Endothelial cell of umbilical vein (primary cell): ENCODE data around the gene MRPS6. TPM values are rescaled to one million over a fixed set of nuclear protein-coding genes. Genes with fewer than 3 reads are reported as not detected.

ENCODE experiments used
- BruUV-seq: library from RNA; stranded (reverse); fragments of 400-500 nt; replicated peaks from 2 replicates; lab custom pipeline; 2021; lab: Mats Ljungman, UMichigan
- CTCF ChIA-PET: fragments of 300-600, 350-600 bp; sonication (Branson Sonifier 250); formaldehyde crosslinking; loops from one replicate; lab custom pipeline; 2021; ENCODE audit warnings: antibody characterized with exemption, inconsistent platforms; lab: Charles Lee
- POLR2A ChIA-PET: fragments of 300-600, 350-600 bp; sonication (Branson Sonifier 250); formaldehyde crosslinking; loops from one replicate; lab custom pipeline; 2021; ENCODE audit warnings: antibody characterized with exemption, inconsistent platforms; lab: Charles Lee
- DNase-seq: peaks from one replicate; pipeline ENCODE4 v3.0.0-alpha.2; 2011; ENCODE audit warnings: low read depth, low spot score
- FAIRE-seq: peaks from 2 replicates; lab custom pipeline; 2011; peaks lifted over from hg19 to GRCh38; lab: Jason Lieb, UNC
- H2AFZ ChIP-seq: 2 replicates; pipeline ENCODE4 v1.6.0; 2012; ENCODE audit warnings: low read depth, low read length, control low read depth, inconsistent platforms
- H3K27ac ChIP-seq: 2 replicates; pipeline ENCODE4 v1.5.1; 2011; ENCODE audit warnings: low read depth, mild to moderate bottlenecking, control low read depth, low read length, moderate library complexity; ENCODE audit not compliant: insufficient read depth
- H3K27me3 ChIP-seq, 2 experiments: 2 replicates each; pipeline versions ENCODE4 v1.6.0 to v1.6.1; 2011; ENCODE audit warnings: low read length in 2 of 2, mixed read lengths in 1 of 2; ENCODE audit not compliant: control insufficient read depth in 2 of 2, insufficient read depth in 2 of 2
- H3K36me3 ChIP-seq, 2 experiments: 2 replicates in 1 of 2; 3 replicates in 1 of 2; pipeline ENCODE4 v1.5.1; 2011; ENCODE audit warnings: low read length in 2 of 2, mild to moderate bottlenecking in 1 of 2, moderate library complexity in 1 of 2; ENCODE audit not compliant: control insufficient read depth in 2 of 2, insufficient read depth in 2 of 2; ENCODE audit errors: extremely low read depth in 1 of 2
- H3K4me1 ChIP-seq: 3 replicates; pipeline ENCODE4 v1.5.1; 2011; ENCODE audit warnings: mild to moderate bottlenecking, low read length; ENCODE audit not compliant: control insufficient read depth, insufficient read depth; ENCODE audit errors: extremely low read depth
- H3K4me2 ChIP-seq: 2 replicates; pipeline ENCODE4 v1.6.1; 2011; ENCODE audit warnings: low read length, control low read depth, mixed read lengths; ENCODE audit not compliant: insufficient read depth
- H3K4me3 ChIP-seq, 3 experiments: fragments of 200-600 bp in 1 of 3; sonication (generic), shearing (Covaris generic) in 1 of 3; replicated peaks in 1 of 3; 2 replicates each; pipeline ENCODE4 v1.5.1; 2011 to 2016; ENCODE audit warnings: control low read depth in 3 of 3, low read length in 3 of 3, mild to moderate bottlenecking in 2 of 3, inconsistent platforms in 1 of 3, low read depth in 1 of 3, moderate library complexity in 1 of 3; ENCODE audit not compliant: insufficient read depth in 1 of 3
- H3K79me2 ChIP-seq: 2 replicates; pipeline ENCODE4 v1.6.0; 2012; ENCODE audit warnings: low read length, inconsistent platforms; ENCODE audit not compliant: control insufficient read depth, insufficient read depth
- H3K9ac ChIP-seq: replicated peaks from 2 replicates; pipeline ENCODE3; 2011; ENCODE audit warnings: low read length, control low read depth; ENCODE audit not compliant: insufficient read depth; ENCODE audit errors: extremely low read depth
- H3K9me1 ChIP-seq: replicated peaks from 3 replicates; pipeline ENCODE4 v1.6.0; 2011; ENCODE audit warnings: mild to moderate bottlenecking, low read length; ENCODE audit not compliant: control insufficient read depth, insufficient read depth; ENCODE audit errors: extremely low read depth
- H3K9me3 ChIP-seq: replicated peaks from 2 replicates; pipeline ENCODE4 v1.5.1; 2012; ENCODE audit warnings: low read length, inconsistent platforms; ENCODE audit not compliant: control insufficient read depth, insufficient read depth
- H4K20me1 ChIP-seq: replicated peaks from 2 replicates; pipeline ENCODE3; 2011; ENCODE audit warnings: mild to moderate bottlenecking, low read length; ENCODE audit not compliant: control insufficient read depth, insufficient read depth; ENCODE audit errors: extremely low read depth
- CTCF ChIP-seq, 2 donors: IDR thresholded peaks; 1 replicate in 1 of 2; 2 replicates in 1 of 2; pipeline ENCODE4 v1.5.1; 2011; ENCODE audit warnings: low read length in 2 of 2, mild to moderate bottlenecking in 2 of 2, moderate library complexity in 2 of 2, control low read depth in 1 of 2, inconsistent platforms in 1 of 2, low read depth in 1 of 2; ENCODE audit not compliant: insufficient read depth in 1 of 2; ENCODE audit errors: extremely low read depth in 1 of 2
- EZH2 ChIP-seq: IDR thresholded peaks from 2 replicates; pipeline ENCODE4 v1.6.1; 2012; ENCODE audit warnings: borderline replicate concordance, low read depth, mild to moderate bottlenecking, moderate library complexity, low read length, inconsistent platforms; ENCODE audit not compliant: severe bottlenecking
- FOS ChIP-seq: IDR thresholded peaks from 2 replicates; pipeline ENCODE4 v1.6.1; 2011; ENCODE audit warnings: mild to moderate bottlenecking, low read length, moderate library complexity, borderline replicate concordance; ENCODE audit not compliant: insufficient read depth
- GATA2 ChIP-seq: IDR thresholded peaks from 2 replicates; pipeline ENCODE4 v1.7.0; 2011; ENCODE audit warnings: low read depth, mild to moderate bottlenecking, moderate library complexity, mixed read lengths, low read length; ENCODE audit not compliant: insufficient read length, insufficient read depth
- JUN ChIP-seq: IDR thresholded peaks from 2 replicates; pipeline ENCODE4 v1.6.1; 2011; ENCODE audit warnings: borderline replicate concordance, low read depth; ENCODE audit not compliant: insufficient read length, insufficient read depth
- MAX ChIP-seq: IDR thresholded peaks from 2 replicates; pipeline ENCODE4 v1.6.1; 2011; ENCODE audit not compliant: insufficient read depth, insufficient read length
- MYC ChIP-seq: IDR thresholded peaks from one replicate; pipeline ENCODE4 v1.6.1; 2011; ENCODE audit warnings: mild to moderate bottlenecking, low read depth, low read length
- POLR2A ChIP-seq: IDR thresholded peaks from 2 replicates; pipeline ENCODE4 v1.6.1; 2012; ENCODE audit warnings: low read depth, mild to moderate bottlenecking, control low read depth, low read length
- POLR2AphosphoS5 ChIP-seq: IDR thresholded peaks from 2 replicates; pipeline ENCODE4 v1.6.1; 2012; ENCODE audit warnings: low read depth, mild to moderate bottlenecking, control low read depth, low read length, moderate library complexity; ENCODE audit not compliant: insufficient read depth
- dilution Hi-C: fragments of 300-500 bp; cut with MboI; formaldehyde crosslinking; loops from one replicate; pipeline ENCODE4 v1.15.0; 2019; ENCODE audit warnings: low sequenced_read_pairs; ENCODE audit not compliant: extremely low pct_ligation_motif_present
- intact Hi-C: fragments of 100-400 bp; cut with micrococcal nuclease; formaldehyde crosslinking; loops from one replicate; pipeline ENCODE4 v1.10.0; 2022
- polyA plus RNA-seq, 4 experiments: library from polyadenylated mRNA; depleted of rRNA in 3 of 4; stranded (reverse) in 3 of 4; unstranded in 1 of 4; fragments of >200 nt; gene quantifications; 2 replicates each; pipeline versions ENCODE4 v1.2.1 to v1.2.3, GENCODE V29; 2011 to 2012; ENCODE audit warnings: missing spikeins in 1 of 4
- total RNA-seq: library from RNA; stranded (reverse); gene quantifications from 2 replicates; pipeline ENCODE4 v1.2.3, GENCODE V29; 2021

MRPS6 gene
- total and polyA plus RNA-seq, 2 donors (not counting 3 experiments of a cell fraction or from before 2014, with no cell fraction given) = 19.8 to 37.2 TPM

GRCh38 chr21:34083357-34083756 lies 10.0 kb downstream of the MRPS6 start:
- Histone ChIP-seq H3K4me2 (no peak overlapping the region), H3K27ac (no peak overlapping the region), H3K4me1 (no peaks in the 10 kb centered on the region), H3K4me3 (no peak overlapping the region), H3K79me2 (peaks cover 49% of the 10 kb centered on the region), H3K9me1 (no peaks in the 10 kb centered on the region), H4K20me1 (no peaks in the 10 kb centered on the region), H3K36me3 (no peaks in the 10 kb centered on the region), H3K9ac (no peak overlapping the region), H3K27me3 (no peaks in the 10 kb centered on the region), H3K9me3 (no peaks in the 10 kb centered on the region), H2AFZ (no peak overlapping the region)
- CTCF ChIA-PET = interaction anchor here (1.1 kb wide), 1 partner anchor 159 kb away, joined by 3 read pairs; no protein-coding TSS in a partner anchor
- no peak for TF ChIP-seq CTCF (IDR thresholded peaks at IDR 0.05; ENCODE audit: extremely low read depth in 1 of 2, insufficient read depth in 1 of 2, low read depth in 1 of 2, low read length in 2 of 2)
- TF ChIP-seq GATA2 = no peak
- TF ChIP-seq JUN = no peak
- TF ChIP-seq POLR2A = no peak
- TF ChIP-seq POLR2AphosphoS5 = no peak
- TF ChIP-seq MYC = no peak
- no peak for TF ChIP-seq EZH2
- TF ChIP-seq FOS = no peak
- TF ChIP-seq MAX = no peak
- intact Hi-C loops (no loop called here), dilution Hi-C loops (no loop called here)
- DNase-seq = no peak
- FAIRE-seq = no peak
- POLR2A ChIA-PET = no interaction called here
- no TSS peak for BruUV-seq
